Kidney (tissue), 14 donors: ENCODE data around the gene MED23. TPM values are rescaled to one million over a fixed set of nuclear protein-coding genes. Genes with fewer than 3 reads are reported as not detected.

Experiments
- DNase-seq, 5 donors: peaks; one replicate each; pipeline ENCODE4 v3.0.0-alpha.2; 2013 to 2020
- FAIRE-seq: peaks from 2 replicates; lab custom pipeline; 2012; peaks lifted over from hg19 to GRCh38; lab: Jason Lieb, UNC
- H3K27ac ChIP-seq, 2 donors: one replicate each; pipeline ENCODE4 v1.7.0; 2013; ENCODE audit warnings: low read depth in 2 of 2, low read length in 2 of 2, inconsistent platforms in 1 of 2
- H3K27me3 ChIP-seq: one replicate; pipeline ENCODE4 v1.7.1; 2013; ENCODE audit warnings: low read length, inconsistent platforms; ENCODE audit not compliant: control insufficient read depth, insufficient read depth
- H3K36me3 ChIP-seq, 3 donors: one replicate each; pipeline versions ENCODE4 v1.7.0 to v1.7.1; 2013; ENCODE audit warnings: low read length in 3 of 3, control low read depth in 1 of 3, inconsistent platforms in 1 of 3; ENCODE audit not compliant: insufficient read depth in 3 of 3, control insufficient read depth in 2 of 3
- H3K4me1 ChIP-seq, 3 donors: one replicate each; pipeline versions ENCODE4 v1.7.0 to v1.7.1; 2013; ENCODE audit warnings: low read length in 3 of 3, inconsistent platforms in 1 of 3, low read depth in 1 of 3; ENCODE audit not compliant: control insufficient read depth in 2 of 3, insufficient read depth in 2 of 3
- H3K4me3 ChIP-seq, 3 donors: one replicate each; pipeline versions ENCODE4 v1.7.0 to v1.8.1; 2013; ENCODE audit warnings: low read length in 3 of 3, control low read depth in 1 of 3, inconsistent platforms in 1 of 3
- H3K9ac ChIP-seq, 3 donors: one replicate each; pipeline versions ENCODE4 v1.7.0 to v1.7.1; 2013; ENCODE audit warnings: low read length in 3 of 3, control low read depth in 1 of 3, inconsistent platforms in 1 of 3
- H3K9me3 ChIP-seq, 3 donors: one replicate each; pipeline versions ENCODE4 v1.7.0 to v1.7.1; 2013; ENCODE audit warnings: low read length in 3 of 3, control low read depth in 1 of 3, inconsistent platforms in 1 of 3; ENCODE audit not compliant: control insufficient read depth in 2 of 3, insufficient read depth in 1 of 3
- intact Hi-C: fragments of 100-400 bp; cut with DNase I; formaldehyde crosslinking; loops from one replicate; pipeline ENCODE4 v1.11.1; 2022
- polyA plus RNA-seq: library from polyadenylated mRNA; stranded (reverse); fragments of 350-450 nt; fragmentation: Illumina TruSeq; extraction: RNeasy Lipid Tissue Mini Kit (QIAGEN cat#74804); gene quantifications from one replicate; pipeline ENCODE4 v1.2.3, GENCODE V29; 2014; ENCODE audit warnings: low read depth, low replicate concordance; ENCODE audit not compliant: insufficient read depth
- total RNA-seq: library from RNA; stranded (reverse); fragmentation: NEBNext Ultra II Directional; extraction: Animal tissue kit (Norgen Biotek cat#: 25700); gene quantifications from one replicate; pipeline ENCODE4 v1.2.1, GENCODE V29; 2021
- TF ChIP-seq, protein P1 (sequence below): IDR thresholded peaks from 3 replicates; pipeline ENCODE4 v1.5.1; 2012; ENCODE audit warnings: mild to moderate bottlenecking, moderate library complexity, borderline replicate concordance; ENCODE audit not compliant: insufficient read depth; ENCODE audit errors: extremely low read depth
- donor health status: control.
- donor health status: control.
- donor health status: control.
- donor health status: control.
- donor health status: control.
- donor health status: DM: yes; HTN: yes; CAD: no.
- donor health status: Normal renal cell carcinoma (clear cell type).

Gene MED23
- total and polyA plus RNA-seq, 2 donors from 2014 or later = 7.7 to 27.4 TPM

GRCh38 chr6:131663578-131664165, 35.6 kb upstream of the MED23 start:
- Histone ChIP-seq H3K4me3 (no peak overlapping the region), H3K27me3 (no peaks in the 10 kb centered on the region), H3K9me3 (no peaks in the 10 kb centered on the region), H3K27ac (no peak overlapping the region), H3K4me1 (no peaks in the 10 kb centered on the region), H3K36me3 (no peaks in the 10 kb centered on the region), H3K9ac (no peak overlapping the region)
- TF ChIP-seq, protein P1, sequence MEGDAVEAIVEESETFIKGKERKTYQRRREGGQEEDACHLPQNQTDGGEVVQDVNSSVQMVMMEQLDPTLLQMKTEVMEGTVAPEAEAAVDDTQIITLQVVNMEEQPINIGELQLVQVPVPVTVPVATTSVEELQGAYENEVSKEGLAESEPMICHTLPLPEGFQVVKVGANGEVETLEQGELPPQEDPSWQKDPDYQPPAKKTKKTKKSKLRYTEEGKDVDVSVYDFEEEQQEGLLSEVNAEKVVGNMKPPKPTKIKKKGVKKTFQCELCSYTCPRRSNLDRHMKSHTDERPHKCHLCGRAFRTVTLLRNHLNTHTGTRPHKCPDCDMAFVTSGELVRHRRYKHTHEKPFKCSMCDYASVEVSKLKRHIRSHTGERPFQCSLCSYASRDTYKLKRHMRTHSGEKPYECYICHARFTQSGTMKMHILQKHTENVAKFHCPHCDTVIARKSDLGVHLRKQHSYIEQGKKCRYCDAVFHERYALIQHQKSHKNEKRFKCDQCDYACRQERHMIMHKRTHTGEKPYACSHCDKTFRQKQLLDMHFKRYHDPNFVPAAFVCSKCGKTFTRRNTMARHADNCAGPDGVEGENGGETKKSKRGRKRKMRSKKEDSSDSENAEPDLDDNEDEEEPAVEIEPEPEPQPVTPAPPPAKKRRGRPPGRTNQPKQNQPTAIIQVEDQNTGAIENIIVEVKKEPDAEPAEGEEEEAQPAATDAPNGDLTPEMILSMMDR = no peak
- FAIRE-seq (no peak), DNase-seq (no peak)
- intact Hi-C loops = no loop called here

DNA sequence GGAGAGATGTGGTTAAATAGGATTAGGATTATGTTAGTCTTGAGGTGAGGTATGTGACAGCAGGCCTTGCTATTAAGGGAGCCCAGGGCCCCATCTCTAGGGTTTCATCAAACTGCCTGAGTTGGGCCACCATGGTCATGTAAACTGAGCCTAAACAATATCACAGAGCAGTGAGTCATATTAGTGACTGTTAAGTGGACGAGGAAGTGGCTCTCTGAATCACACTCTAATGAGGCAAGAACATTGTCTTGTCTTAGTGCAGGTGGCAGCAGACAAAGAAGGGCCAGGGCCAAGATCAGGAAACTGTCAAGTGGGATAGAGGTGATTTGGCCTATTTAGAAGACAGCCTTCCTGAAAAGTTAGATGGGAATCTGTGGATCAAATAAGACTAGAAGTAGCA, 32.2 kb upstream of the MED23 start:
- Histone ChIP-seq H3K9me3 (no peaks in the 10 kb centered on the region), H3K27me3 (no peaks in the 10 kb centered on the region), H3K4me3 (no peak overlapping the region), H3K36me3 (no peaks in the 10 kb centered on the region), H3K4me1 (no peaks in the 10 kb centered on the region), H3K9ac (no peak overlapping the region), H3K27ac (no peak overlapping the region)
- DNase-seq (no peak), FAIRE-seq (no peak)
- TF ChIP-seq, protein P1 = no peak
- intact Hi-C loops = no loop called here

GRCh38 chr6:131658287-131658686, 30.2 kb upstream of the MED23 start:
- Histone ChIP-seq H3K36me3 (peaks cover 0 to 3% (median 0%) of the 10 kb centered on the region in 3 donors), H3K27me3 (no peaks in the 10 kb centered on the region), H3K4me1 (no peaks in the 10 kb centered on the region), H3K9ac (no peak overlapping the region), H3K27ac (no peak overlapping the region), H3K9me3 (no peaks in the 10 kb centered on the region), H3K4me3 (no peak overlapping the region)
- no peak for FAIRE-seq
- TF ChIP-seq, protein P1 = no peak
- no peak for DNase-seq
- intact Hi-C loops = no loop called here
